HepG2 (cell line): ENCODE measurements around the gene LATS1. TPM values are rescaled to one million over a fixed set of nuclear protein-coding genes. Genes with fewer than 3 reads are reported as not detected.
A peak's percentile ranks its signal among the peaks of the same experiment; 100 is the strongest.

Experiments used
- EP300 ChIP-seq, 3 experiments: sonication (generic) in 1 of 3; formaldehyde crosslinking in 1 of 3; IDR thresholded peaks; 2 replicates each; pipeline versions ENCODE4 v1.5.1 to v1.6.1; 2011 to 2020; ENCODE audit warnings: low read depth in 2 of 3, low read length in 2 of 3, borderline replicate concordance in 1 of 3, improper control_type of control experiment in 1 of 3, mild to moderate bottlenecking in 1 of 3, missing genetic modification reagents in 1 of 3, moderate library complexity in 1 of 3
- HIVEP1 ChIP-seq: sonication (generic); formaldehyde crosslinking; IDR thresholded peaks from 2 replicates; pipeline ENCODE4 v1.4.0; 2020; ENCODE audit warnings: mild to moderate bottlenecking, missing genetic modification reagents
- IRF1 ChIP-seq: sonication (generic); formaldehyde crosslinking; IDR thresholded peaks from 2 replicates; pipeline ENCODE4 v1.4.0; 2020; ENCODE audit warnings: low read depth, mild to moderate bottlenecking, missing genetic modification reagents
- NFE2L2 ChIP-seq: fragments of 150-350 bp; IDR thresholded peaks from 2 replicates; pipeline ENCODE4 v1.6.1; 2014; ENCODE audit warnings: low read length
- POLR2A ChIP-seq, 2 experiments: IDR thresholded peaks; 2 replicates each; pipeline ENCODE4 v1.6.1; 2011; ENCODE audit warnings: low read depth in 2 of 2, low read length in 2 of 2, mild to moderate bottlenecking in 1 of 2, moderate library complexity in 1 of 2; ENCODE audit not compliant: insufficient read depth in 1 of 2
- RAD51 ChIP-seq: fragments of 450-650 bp; IDR thresholded peaks from 2 replicates; pipeline ENCODE4 v1.6.1; 2016; ENCODE audit warnings: borderline replicate concordance
- RBFOX2 ChIP-seq: fragments of 200-400 bp; formaldehyde crosslinking; IDR thresholded peaks from 2 replicates; pipeline ENCODE4 v1.6.1; 2017; ENCODE audit warnings: low read depth, mild to moderate bottlenecking, low read length
- ZNF121 ChIP-seq: sonication (generic); formaldehyde crosslinking; IDR thresholded peaks from 2 replicates; pipeline ENCODE4 v1.5.0; 2020; ENCODE audit warnings: mild to moderate bottlenecking, missing genetic modification reagents
- ZNF563 ChIP-seq: sonication (generic); formaldehyde crosslinking; IDR thresholded peaks from 2 replicates; pipeline ENCODE4 v1.8.0; 2022; ENCODE audit warnings: mild to moderate bottlenecking, moderate library complexity, missing genetic modification reagents
- ZNF766 ChIP-seq: sonication (generic); formaldehyde crosslinking; IDR thresholded peaks from 2 replicates; pipeline ENCODE4 v1.5.0; 2020; ENCODE audit warnings: missing genetic modification reagents, borderline replicate concordance
- ZNF816 ChIP-seq: sonication (generic); formaldehyde crosslinking; IDR thresholded peaks from 2 replicates; pipeline ENCODE4 v1.8.0; 2022; ENCODE audit warnings: missing genetic modification reagents, mild to moderate bottlenecking, borderline replicate concordance
- polyA plus RNA-seq, 8 experiments: library from polyadenylated mRNA; depleted of rRNA in 3 of 8; stranded (reverse) in 7 of 8; unstranded in 1 of 8; fragments of >200 nt; fragmentation: Illumina TruSeq in 4 of 8; extraction: Trizol in 4 of 8; gene quantifications; 2 replicates each; pipeline versions ENCODE4 v1.2.1 to v1.2.3, GENCODE V29; 2011 to 2016; ENCODE audit warnings: low read depth in 4 of 8, missing spikeins in 1 of 8, mixed read lengths in 1 of 8; ENCODE audit not compliant: insufficient read depth in 1 of 8
- total RNA-seq, 5 experiments: library from RNA; depleted of rRNA; stranded (reverse); fragments of >200 nt; fragmentation: Illumina TruSeq; extraction: Trizol; gene quantifications; 2 replicates each; pipeline ENCODE4 v1.2.3, GENCODE V29; 2016; ENCODE audit warnings: low read depth in 1 of 5
- TF ChIP-seq, protein P1 (sequence below): IDR thresholded peaks from 2 replicates; pipeline ENCODE4 v1.4.0; 2020; ENCODE audit warnings: mild to moderate bottlenecking, missing genetic modification reagents
- TF ChIP-seq, protein P2 (sequence below): sonication (generic); formaldehyde crosslinking; IDR thresholded peaks from 2 replicates; pipeline ENCODE4 v1.8.1; 2023; ENCODE audit warnings: mild to moderate bottlenecking, missing genetic modification reagents, borderline replicate concordance
- TF ChIP-seq, protein P3 (sequence below): sonication (generic); formaldehyde crosslinking; IDR thresholded peaks from 2 replicates; pipeline ENCODE4 v1.4.0; 2020; ENCODE audit warnings: mild to moderate bottlenecking, missing genetic modification reagents
- TF ChIP-seq, protein P4 (sequence below): sonication (generic); formaldehyde crosslinking; IDR thresholded peaks from 2 replicates; pipeline ENCODE4 v1.8.0; 2022; ENCODE audit warnings: missing genetic modification reagents, mild to moderate bottlenecking, moderate library complexity, borderline replicate concordance
- TF ChIP-seq, protein P5 (sequence below): sonication (generic); formaldehyde crosslinking; conservative IDR thresholded peaks from 2 replicates; pipeline ENCODE4 v1.4.0; 2020; ENCODE audit warnings: mild to moderate bottlenecking, missing genetic modification reagents, moderate library complexity

The LATS1 gene
- total and polyA plus RNA-seq, 2 of the 13 experiments (the other 11 are each of a cell fraction or from before 2014, with no cell fraction given) = 9.9 to 12.6 TPM

DNA sequence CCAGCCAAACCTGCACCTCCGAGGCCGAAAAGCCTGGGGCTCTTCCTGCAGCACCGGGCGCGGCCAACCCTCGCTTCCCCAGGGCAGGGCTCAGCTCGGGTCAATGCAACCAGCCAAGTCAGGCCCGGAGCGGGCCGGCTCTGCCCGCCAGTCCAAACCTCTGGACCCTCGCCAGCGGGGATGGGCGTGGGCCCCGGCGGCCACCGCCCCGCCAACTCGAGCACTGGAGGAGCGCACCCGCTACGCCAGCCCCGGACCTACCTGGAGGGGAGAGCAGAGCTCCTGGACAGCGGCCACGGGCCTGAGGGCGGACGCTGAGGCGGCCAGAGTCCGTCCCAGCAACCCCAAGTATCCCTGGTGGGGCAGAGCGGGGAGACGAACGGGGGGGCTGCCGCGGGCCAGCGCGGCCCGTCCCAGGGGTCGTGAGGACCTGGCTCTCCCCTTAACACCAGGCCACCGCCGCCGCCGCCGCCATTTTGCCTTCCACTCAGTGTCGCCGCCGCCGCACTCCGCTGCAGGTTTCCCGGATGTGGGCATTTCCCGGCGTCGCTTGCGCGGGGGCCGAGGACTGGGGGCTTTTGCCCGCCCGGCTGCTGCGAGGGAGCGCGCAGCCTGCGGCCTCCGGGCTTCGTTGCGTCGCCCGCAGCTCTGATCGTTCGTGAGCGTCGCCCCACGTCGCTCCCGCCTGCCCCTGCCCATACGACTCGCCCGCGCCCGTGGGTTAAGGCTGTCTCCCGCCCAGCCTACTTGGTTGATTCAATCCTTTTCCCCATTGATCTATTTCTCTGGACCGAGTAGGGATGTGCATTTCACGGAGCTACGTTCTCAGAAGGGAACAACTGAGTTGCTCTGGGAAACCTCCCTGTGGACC is at the start of gene LATS1 (continued):
- TF ChIP-seq, protein P1, sequence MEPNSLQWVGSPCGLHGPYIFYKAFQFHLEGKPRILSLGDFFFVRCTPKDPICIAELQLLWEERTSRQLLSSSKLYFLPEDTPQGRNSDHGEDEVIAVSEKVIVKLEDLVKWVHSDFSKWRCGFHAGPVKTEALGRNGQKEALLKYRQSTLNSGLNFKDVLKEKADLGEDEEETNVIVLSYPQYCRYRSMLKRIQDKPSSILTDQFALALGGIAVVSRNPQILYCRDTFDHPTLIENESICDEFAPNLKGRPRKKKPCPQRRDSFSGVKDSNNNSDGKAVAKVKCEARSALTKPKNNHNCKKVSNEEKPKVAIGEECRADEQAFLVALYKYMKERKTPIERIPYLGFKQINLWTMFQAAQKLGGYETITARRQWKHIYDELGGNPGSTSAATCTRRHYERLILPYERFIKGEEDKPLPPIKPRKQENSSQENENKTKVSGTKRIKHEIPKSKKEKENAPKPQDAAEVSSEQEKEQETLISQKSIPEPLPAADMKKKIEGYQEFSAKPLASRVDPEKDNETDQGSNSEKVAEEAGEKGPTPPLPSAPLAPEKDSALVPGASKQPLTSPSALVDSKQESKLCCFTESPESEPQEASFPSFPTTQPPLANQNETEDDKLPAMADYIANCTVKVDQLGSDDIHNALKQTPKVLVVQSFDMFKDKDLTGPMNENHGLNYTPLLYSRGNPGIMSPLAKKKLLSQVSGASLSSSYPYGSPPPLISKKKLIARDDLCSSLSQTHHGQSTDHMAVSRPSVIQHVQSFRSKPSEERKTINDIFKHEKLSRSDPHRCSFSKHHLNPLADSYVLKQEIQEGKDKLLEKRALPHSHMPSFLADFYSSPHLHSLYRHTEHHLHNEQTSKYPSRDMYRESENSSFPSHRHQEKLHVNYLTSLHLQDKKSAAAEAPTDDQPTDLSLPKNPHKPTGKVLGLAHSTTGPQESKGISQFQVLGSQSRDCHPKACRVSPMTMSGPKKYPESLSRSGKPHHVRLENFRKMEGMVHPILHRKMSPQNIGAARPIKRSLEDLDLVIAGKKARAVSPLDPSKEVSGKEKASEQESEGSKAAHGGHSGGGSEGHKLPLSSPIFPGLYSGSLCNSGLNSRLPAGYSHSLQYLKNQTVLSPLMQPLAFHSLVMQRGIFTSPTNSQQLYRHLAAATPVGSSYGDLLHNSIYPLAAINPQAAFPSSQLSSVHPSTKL (CRISPR knock-in tag) = peak; percentile 69
- TF ChIP-seq, protein P2, sequence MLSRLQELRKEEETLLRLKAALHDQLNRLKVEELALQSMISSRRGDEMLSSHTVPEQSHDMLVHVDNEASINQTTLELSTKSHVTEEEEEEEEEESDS = no peak; the same call in 1 of the 2 replicates
- TF ChIP-seq NFE2L2 (no peak), IRF1 (CRISPR knock-in tag) (peak; percentile 94), ZNF766 (CRISPR knock-in tag) (peak; percentile 78), HIVEP1 (CRISPR knock-in tag) (peak; percentile 87; the same call in 1 of the 2 replicates), RAD51 (no peak), EP300 (IDR thresholded peaks at IDR 0.05; ENCODE audit: low read depth in 2 of 2, low read length in 2 of 2) (peak in 1 of 2 experiments; percentile 51; a peak in 1 of 4 replicates), EP300 (CRISPR knock-in tag; IDR thresholded peaks at IDR 0.05; ENCODE audit: borderline replicate concordance) (peak; percentile 39; the same call in 1 of the 2 replicates), ZNF121 (CRISPR knock-in tag) (peak; percentile 47; the same call in 1 of the 2 replicates), ZNF816 (CRISPR knock-in tag) (peak; percentile 97), RBFOX2 (peak; percentile 99), POLR2A (IDR thresholded peaks at IDR 0.05; ENCODE audit: insufficient read depth in 1 of 2, low read depth in 2 of 2, low read length in 2 of 2) (peak; percentile 95 to 99), ZNF563 (CRISPR knock-in tag) (peak; percentile 99)
- TF ChIP-seq, protein P3, sequence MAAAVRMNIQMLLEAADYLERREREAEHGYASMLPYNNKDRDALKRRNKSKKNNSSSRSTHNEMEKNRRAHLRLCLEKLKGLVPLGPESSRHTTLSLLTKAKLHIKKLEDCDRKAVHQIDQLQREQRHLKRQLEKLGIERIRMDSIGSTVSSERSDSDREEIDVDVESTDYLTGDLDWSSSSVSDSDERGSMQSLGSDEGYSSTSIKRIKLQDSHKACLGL = peak; percentile 94
- TF ChIP-seq, protein P4, sequence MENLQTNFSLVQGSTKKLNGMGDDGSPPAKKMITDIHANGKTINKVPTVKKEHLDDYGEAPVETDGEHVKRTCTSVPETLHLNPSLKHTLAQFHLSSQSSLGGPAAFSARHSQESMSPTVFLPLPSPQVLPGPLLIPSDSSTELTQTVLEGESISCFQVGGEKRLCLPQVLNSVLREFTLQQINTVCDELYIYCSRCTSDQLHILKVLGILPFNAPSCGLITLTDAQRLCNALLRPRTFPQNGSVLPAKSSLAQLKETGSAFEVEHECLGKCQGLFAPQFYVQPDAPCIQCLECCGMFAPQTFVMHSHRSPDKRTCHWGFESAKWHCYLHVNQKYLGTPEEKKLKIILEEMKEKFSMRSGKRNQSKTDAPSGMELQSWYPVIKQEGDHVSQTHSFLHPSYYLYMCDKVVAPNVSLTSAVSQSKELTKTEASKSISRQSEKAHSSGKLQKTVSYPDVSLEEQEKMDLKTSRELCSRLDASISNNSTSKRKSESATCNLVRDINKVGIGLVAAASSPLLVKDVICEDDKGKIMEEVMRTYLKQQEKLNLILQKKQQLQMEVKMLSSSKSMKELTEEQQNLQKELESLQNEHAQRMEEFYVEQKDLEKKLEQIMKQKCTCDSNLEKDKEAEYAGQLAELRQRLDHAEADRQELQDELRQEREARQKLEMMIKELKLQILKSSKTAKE (CRISPR knock-in tag) = peak; percentile 59; the same call in 1 of the 2 replicates
- TF ChIP-seq, protein P5, sequence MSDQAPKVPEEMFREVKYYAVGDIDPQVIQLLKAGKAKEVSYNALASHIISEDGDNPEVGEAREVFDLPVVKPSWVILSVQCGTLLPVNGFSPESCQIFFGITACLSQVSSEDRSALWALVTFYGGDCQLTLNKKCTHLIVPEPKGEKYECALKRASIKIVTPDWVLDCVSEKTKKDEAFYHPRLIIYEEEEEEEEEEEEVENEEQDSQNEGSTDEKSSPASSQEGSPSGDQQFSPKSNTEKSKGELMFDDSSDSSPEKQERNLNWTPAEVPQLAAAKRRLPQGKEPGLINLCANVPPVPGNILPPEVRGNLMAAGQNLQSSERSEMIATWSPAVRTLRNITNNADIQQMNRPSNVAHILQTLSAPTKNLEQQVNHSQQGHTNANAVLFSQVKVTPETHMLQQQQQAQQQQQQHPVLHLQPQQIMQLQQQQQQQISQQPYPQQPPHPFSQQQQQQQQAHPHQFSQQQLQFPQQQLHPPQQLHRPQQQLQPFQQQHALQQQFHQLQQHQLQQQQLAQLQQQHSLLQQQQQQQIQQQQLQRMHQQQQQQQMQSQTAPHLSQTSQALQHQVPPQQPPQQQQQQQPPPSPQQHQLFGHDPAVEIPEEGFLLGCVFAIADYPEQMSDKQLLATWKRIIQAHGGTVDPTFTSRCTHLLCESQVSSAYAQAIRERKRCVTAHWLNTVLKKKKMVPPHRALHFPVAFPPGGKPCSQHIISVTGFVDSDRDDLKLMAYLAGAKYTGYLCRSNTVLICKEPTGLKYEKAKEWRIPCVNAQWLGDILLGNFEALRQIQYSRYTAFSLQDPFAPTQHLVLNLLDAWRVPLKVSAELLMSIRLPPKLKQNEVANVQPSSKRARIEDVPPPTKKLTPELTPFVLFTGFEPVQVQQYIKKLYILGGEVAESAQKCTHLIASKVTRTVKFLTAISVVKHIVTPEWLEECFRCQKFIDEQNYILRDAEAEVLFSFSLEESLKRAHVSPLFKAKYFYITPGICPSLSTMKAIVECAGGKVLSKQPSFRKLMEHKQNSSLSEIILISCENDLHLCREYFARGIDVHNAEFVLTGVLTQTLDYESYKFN (CRISPR knock-in tag) = peak; percentile 74
